GM12865 (cell line): ENCODE results near the gene TAAR6.

ENCODE experiments used
- DNase-seq: peaks from one replicate; pipeline ENCODE4 v3.0.0; 2010; ENCODE audit warnings: low read depth
- H3K4me3 ChIP-seq: 2 replicates; pipeline ENCODE4 v1.5.1; 2011; ENCODE audit warnings: mild to moderate bottlenecking, low read depth, low read length, control low read depth
- TF ChIP-seq, protein P1 (sequence below): IDR thresholded peaks from 2 replicates; pipeline ENCODE4 v1.5.1; 2011; ENCODE audit warnings: low read length, control low read depth, low read depth, inconsistent platforms; ENCODE audit not compliant: insufficient read depth; ENCODE audit errors: missing control alignments

Gene TAAR6

DNA sequence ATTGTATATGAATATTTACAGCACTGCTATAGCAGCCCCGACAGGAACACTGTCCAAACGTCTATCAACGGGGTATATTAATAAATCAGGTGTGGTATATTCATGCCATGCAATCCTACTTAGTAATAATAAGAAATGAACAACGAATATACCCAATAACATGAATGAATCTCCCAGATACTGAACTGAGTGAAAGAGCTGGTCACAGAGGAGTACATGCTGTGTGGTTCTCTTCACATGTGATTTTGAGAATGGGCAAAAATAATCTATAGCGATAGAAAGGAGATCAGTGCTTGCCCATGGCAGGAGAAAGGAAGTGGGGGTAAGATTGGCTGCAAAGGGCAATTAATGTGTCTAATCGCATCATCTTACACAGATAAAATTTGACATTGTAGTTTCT is 3.7 kb upstream of the TAAR6 start:
- TF ChIP-seq, protein P1, sequence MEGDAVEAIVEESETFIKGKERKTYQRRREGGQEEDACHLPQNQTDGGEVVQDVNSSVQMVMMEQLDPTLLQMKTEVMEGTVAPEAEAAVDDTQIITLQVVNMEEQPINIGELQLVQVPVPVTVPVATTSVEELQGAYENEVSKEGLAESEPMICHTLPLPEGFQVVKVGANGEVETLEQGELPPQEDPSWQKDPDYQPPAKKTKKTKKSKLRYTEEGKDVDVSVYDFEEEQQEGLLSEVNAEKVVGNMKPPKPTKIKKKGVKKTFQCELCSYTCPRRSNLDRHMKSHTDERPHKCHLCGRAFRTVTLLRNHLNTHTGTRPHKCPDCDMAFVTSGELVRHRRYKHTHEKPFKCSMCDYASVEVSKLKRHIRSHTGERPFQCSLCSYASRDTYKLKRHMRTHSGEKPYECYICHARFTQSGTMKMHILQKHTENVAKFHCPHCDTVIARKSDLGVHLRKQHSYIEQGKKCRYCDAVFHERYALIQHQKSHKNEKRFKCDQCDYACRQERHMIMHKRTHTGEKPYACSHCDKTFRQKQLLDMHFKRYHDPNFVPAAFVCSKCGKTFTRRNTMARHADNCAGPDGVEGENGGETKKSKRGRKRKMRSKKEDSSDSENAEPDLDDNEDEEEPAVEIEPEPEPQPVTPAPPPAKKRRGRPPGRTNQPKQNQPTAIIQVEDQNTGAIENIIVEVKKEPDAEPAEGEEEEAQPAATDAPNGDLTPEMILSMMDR: no peak
- DNase-seq: no peak
- no peak overlapping the region for H3K4me3 ChIP-seq

DNA sequence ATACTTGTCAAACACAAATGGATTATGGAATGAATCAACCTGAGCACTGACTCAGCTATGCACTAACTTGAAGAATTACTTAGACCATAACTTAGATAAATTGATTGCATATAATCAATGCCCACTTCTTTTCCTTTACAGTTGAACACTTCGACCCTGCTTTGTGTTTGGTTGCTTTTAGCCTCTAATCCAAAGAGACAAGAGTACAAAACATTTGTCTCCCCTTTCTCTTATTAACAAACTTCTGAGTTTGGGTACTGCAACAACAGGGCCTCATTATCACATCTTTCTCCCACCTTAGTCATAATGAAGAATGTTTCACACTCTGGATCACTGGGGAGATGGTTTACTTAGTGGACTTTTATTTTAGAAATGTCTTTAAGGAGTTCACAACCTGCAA is 2.6 kb upstream of the TAAR6 start:
- DNase-seq: no peak
- TF ChIP-seq, protein P1: no peak
- H3K4me3 ChIP-seq: no peak overlapping the region

DNA sequence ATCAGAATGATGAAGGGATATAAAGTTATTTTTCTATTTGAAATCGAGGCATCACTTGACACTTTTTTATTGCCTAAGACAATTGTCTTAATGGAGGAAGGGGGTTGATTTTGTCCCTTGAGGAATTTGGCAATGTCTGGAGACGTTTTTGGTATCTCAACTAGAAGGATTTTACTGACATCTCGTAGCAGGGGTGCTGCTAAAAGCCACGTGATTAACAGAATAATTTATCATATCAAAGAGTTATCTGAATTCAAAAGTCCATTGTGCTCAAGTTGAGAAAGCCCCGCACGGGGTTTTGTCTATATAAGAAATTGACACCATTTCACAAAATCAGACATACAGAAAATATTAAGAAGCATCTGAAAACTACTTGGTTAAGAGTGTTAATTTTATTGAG is 1.5 kb upstream of the TAAR6 start:
- DNase-seq: no peak
- TF ChIP-seq, protein P1: no peak
- no peak overlapping the region for H3K4me3 ChIP-seq

DNA sequence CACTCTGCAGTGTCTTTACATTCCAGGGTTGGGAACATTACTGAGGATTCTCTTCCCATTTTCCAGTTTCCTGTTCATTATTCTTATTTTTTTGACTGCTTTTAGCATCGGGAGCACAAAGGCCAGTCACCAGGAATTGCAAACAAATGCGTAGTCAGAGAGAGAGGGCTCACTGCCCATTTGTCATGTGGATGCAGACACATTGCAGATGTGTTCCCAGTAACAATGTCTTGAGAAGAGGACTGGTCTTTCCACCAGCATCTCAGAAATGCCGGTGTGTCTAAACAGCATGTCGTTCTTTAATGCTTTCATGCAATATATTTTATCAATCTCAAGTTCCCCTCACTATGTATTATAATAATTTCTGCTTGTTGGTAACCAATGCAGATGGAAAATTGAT is 952 bp upstream of the TAAR6 start:
- TF ChIP-seq, protein P1: no peak
- H3K4me3 ChIP-seq: no peak overlapping the region
- no peak for DNase-seq

DNA sequence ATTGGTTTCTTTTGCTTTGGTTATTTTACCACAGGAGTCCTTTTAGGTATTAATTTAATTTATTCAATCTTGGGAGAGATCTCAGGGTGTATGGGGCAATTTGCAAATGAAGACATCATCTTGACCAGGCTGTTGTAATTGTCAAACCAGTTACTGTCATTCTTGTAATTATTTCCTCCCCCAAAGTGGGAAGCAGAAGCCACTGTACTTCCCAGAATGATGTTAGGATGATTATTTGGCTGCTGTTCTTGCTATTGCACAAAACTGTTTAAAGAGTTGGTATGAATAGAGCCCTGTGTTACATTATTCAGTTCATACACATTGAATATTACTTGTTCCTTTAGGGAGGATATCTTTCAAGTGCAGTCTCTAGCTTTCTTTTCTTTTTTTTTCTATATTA is 1.7 kb downstream of the TAAR6 start:
- TF ChIP-seq, protein P1: no peak
- DNase-seq: no peak
- no peak overlapping the region for H3K4me3 ChIP-seq

DNA sequence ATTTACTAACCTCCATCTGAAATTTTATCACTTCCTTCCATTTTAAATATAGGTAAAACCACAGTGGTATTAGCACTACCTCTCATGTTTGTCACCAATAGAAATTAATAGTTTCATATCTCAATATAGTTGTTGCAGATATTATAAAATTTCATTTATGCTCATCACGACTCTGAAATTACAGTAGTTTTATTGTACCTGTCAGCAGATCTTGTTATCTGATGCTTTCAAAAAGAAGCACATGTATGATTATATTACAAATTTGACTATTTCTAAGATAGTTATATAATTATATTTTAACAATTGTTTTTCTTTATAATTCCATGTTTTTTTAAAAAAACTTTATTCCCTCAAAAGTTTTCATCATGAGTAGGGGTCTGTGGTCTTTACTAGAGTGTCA is 14.6 kb downstream of the TAAR6 start:
- TF ChIP-seq, protein P1: no peak

DNA sequence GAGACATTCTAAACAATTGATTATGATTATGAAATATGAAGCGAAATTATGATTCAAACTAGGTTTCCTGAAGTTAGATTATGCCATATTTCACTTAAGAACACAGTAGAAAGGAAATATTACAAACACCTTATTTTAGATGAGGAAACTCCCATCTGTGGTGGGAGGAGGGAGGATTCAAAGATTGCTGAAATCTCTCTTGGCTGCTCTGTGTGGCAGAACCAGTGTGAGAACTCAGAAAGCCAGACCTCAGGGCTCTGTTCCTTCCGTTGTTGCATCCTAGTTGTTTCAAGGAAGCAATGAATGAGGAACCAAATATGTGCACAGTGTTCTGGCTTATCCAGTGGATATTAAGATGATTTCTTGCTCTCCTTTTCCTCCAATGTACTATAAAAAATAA is 17.3 kb downstream of the TAAR6 start:
- TF ChIP-seq, protein P1: no peak
- H3K4me3 ChIP-seq: no peak overlapping the region
- no peak for DNase-seq

More for the DNA sequence above, 14.6 kb downstream of the TAAR6 start:
- H3K4me3 ChIP-seq: no peak overlapping the region
- no peak for DNase-seq
